Suppressor macrophage treated with lipopolysaccharide for 4 hours (primary cell): ENCODE results near the gene ADAMTSL1.

ENCODE experiments used
- DNase-seq: peaks from one replicate; pipeline ENCODE4 v3.0.0-alpha.2; 2020

ADAMTSL1 gene

GRCh38 chr9:18504707-18505106, 30.8 kb downstream of the ADAMTSL1 start:
- DNase-seq: no peak

GRCh38 chr9:18507151-18507550, 33.2 kb downstream of the ADAMTSL1 start:
- no peak for DNase-seq

GRCh38 chr9:18516514-18516913, 42.6 kb downstream of the ADAMTSL1 start:
- DNase-seq: no peak

- no peak for DNase-seq
Measured at GRCh38 chr9:18516965-18517364, 43.0 kb downstream of the ADAMTSL1 start.

GRCh38 chr9:18520416-18521047, 46.6 kb downstream of the ADAMTSL1 start:
- DNase-seq: no peak

- DNase-seq: no peak
Measured at GRCh38 chr9:18526685-18527084, 52.7 kb downstream of the ADAMTSL1 start.

- no peak for DNase-seq
Measured at GRCh38 chr9:18531136-18532065, 57.4 kb downstream of the ADAMTSL1 start.

GRCh38 chr9:18534611-18535010, 60.7 kb downstream of the ADAMTSL1 start:
- no peak for DNase-seq

GRCh38 chr9:18536554-18536953, 62.6 kb downstream of the ADAMTSL1 start:
- DNase-seq: no peak

- DNase-seq: no peak
Measured at GRCh38 chr9:18539203-18539693, 65.3 kb downstream of the ADAMTSL1 start.

GRCh38 chr9:18542837-18543405, 69.0 kb downstream of the ADAMTSL1 start:
- no peak for DNase-seq

GRCh38 chr9:18543406-18544192, 69.6 kb downstream of the ADAMTSL1 start:
- no peak for DNase-seq

- no peak for DNase-seq
Measured at GRCh38 chr9:18544456-18544855, 70.5 kb downstream of the ADAMTSL1 start.

GRCh38 chr9:18545636-18546360, 71.8 kb downstream of the ADAMTSL1 start:
- no peak for DNase-seq

- DNase-seq: no peak
Measured at GRCh38 chr9:18548456-18548855, 74.5 kb downstream of the ADAMTSL1 start.

- no peak for DNase-seq
Measured at GRCh38 chr9:18549772-18550171, 75.8 kb downstream of the ADAMTSL1 start.

GRCh38 chr9:18550286-18550685, 76.3 kb downstream of the ADAMTSL1 start:
- no peak for DNase-seq

- DNase-seq: no peak
Measured at GRCh38 chr9:18554244-18554643, 80.3 kb downstream of the ADAMTSL1 start.

- DNase-seq: no peak
Measured at GRCh38 chr9:18555105-18555883, 81.3 kb downstream of the ADAMTSL1 start.

- no peak for DNase-seq
Measured at GRCh38 chr9:18564018-18564880, 90.3 kb downstream of the ADAMTSL1 start.
